Frontal cortex (tissue), 4 donors: Measurements from ENCODE around the gene CPVL. TPM values are rescaled to one million over a fixed set of nuclear protein-coding genes. Genes with fewer than 3 reads are reported as not detected.
A peak's percentile ranks its signal among the peaks of the same experiment; 100 is the strongest.

Experiments
- DNase-seq, 2 donors: peaks; one replicate each; pipeline ENCODE4 v3.0.0; 2012; ENCODE audit warnings: low spot score in 2 of 2
- FAIRE-seq: peaks from 2 replicates; lab custom pipeline; 2012; peaks lifted over from hg19 to GRCh38; lab: Jason Lieb, UNC
- total RNA-seq: library from RNA; depleted of rRNA; stranded (reverse); fragments of >200 nt; gene quantifications from one replicate; pipeline ENCODE4 v1.2.3, GENCODE V29; 2014
- donor health status: control.
- donor health status: control.
- donor health status: control.

CPVL gene
- total RNA-seq, result 54.6 TPM

- FAIRE-seq, result no peak
- DNase-seq, result no peak
These were observed at the start of gene CPVL for GRCh38 chr7:29146057-29146706. CPVL (minus strand) TSS chr7:29146537; CDS start chr7:29121061, 25,476 bp downstream.

GRCh38 chr7:29194594-29195427, 48.5 kb upstream of the CPVL start, which contains the start of gene CHN2:
CHN2 (plus strand) TSS chr7:29194775.
- DNase-seq (peak; percentile 54 to 70), FAIRE-seq (no peak)

- FAIRE-seq, result no peak
- DNase-seq, result peak in 1 of 2 donors; percentile 48
These were observed 47.9 kb upstream of the CPVL start for GRCh38 chr7:29194206-29194593.

GRCh38 chr7:29193316-29194205, 47.2 kb upstream of the CPVL start:
- DNase-seq (peak in 1 of 2 donors; percentile 20), FAIRE-seq (no peak)

- DNase-seq, result no peak
These were observed 46.5 kb upstream of the CPVL start for GRCh38 chr7:29192811-29193210.

GRCh38 chr7:29192323-29192722, 46.0 kb upstream of the CPVL start:
- DNase-seq (no peak), FAIRE-seq (no peak)

More at GRCh38 chr7:29192811-29193210, 46.5 kb upstream of the CPVL start:
- no peak for FAIRE-seq

GRCh38 chr7:29190349-29191045, 44.2 kb upstream of the CPVL start:
- DNase-seq, result no peak
- no peak for FAIRE-seq

GRCh38 chr7:29189743-29190201, 43.4 kb upstream of the CPVL start:
- DNase-seq (peak; percentile 45 to 48), FAIRE-seq (no peak)

GRCh38 chr7:29185613-29186012, 39.3 kb upstream of the CPVL start:
- FAIRE-seq, result no peak
- no peak for DNase-seq

GRCh38 chr7:29184599-29184998, 38.3 kb upstream of the CPVL start:
- no peak for FAIRE-seq

GRCh38 chr7:29179115-29179514, 32.8 kb upstream of the CPVL start:
- no peak for DNase-seq
- no peak for FAIRE-seq

More at GRCh38 chr7:29184599-29184998, 38.3 kb upstream of the CPVL start:
- no peak for DNase-seq

- no peak for FAIRE-seq
- no peak for DNase-seq
These were observed 31.7 kb upstream of the CPVL start for GRCh38 chr7:29177963-29178600.

GRCh38 chr7:29173458-29173857, 27.1 kb upstream of the CPVL start:
- no peak for FAIRE-seq

GRCh38 chr7:29170781-29171180, 24.4 kb upstream of the CPVL start:
- FAIRE-seq (no peak), DNase-seq (no peak)

More at GRCh38 chr7:29173458-29173857, 27.1 kb upstream of the CPVL start:
- DNase-seq, result no peak

GRCh38 chr7:29167721-29168120, 21.4 kb upstream of the CPVL start:
- DNase-seq (no peak), FAIRE-seq (no peak)

GRCh38 chr7:29163854-29164253, 17.5 kb upstream of the CPVL start:
- no peak for FAIRE-seq
- DNase-seq, result no peak

GRCh38 chr7:29162577-29162976, 16.2 kb upstream of the CPVL start:
- DNase-seq, result no peak
- no peak for FAIRE-seq

- no peak for FAIRE-seq
These were observed 14.9 kb upstream of the CPVL start for GRCh38 chr7:29161231-29161630.

GRCh38 chr7:29160080-29160479, 13.7 kb upstream of the CPVL start:
- no peak for FAIRE-seq
- DNase-seq, result no peak

More at GRCh38 chr7:29161231-29161630, 14.9 kb upstream of the CPVL start:
- DNase-seq, result no peak
